Rectal smooth muscle tissue (tissue), 1 donor: ENCODE measurements around the gene GALNT18.
A peak's percentile ranks its signal among the peaks of the same experiment; 100 is the strongest.

Experiments used
- H3K27ac ChIP-seq: one replicate; pipeline ENCODE4 v1.7.0; 2013; ENCODE audit warnings: low read depth, low read length, inconsistent platforms
- H3K27me3 ChIP-seq: one replicate; pipeline ENCODE4 v1.7.0; 2013; ENCODE audit warnings: low read length; ENCODE audit not compliant: control insufficient read depth, insufficient read depth
- H3K36me3 ChIP-seq: one replicate; pipeline ENCODE4 v1.7.0; 2013; ENCODE audit warnings: low read length; ENCODE audit not compliant: control insufficient read depth, insufficient read depth
- H3K4me1 ChIP-seq: one replicate; pipeline ENCODE4 v1.7.0; 2013; ENCODE audit warnings: low read length; ENCODE audit not compliant: control insufficient read depth, insufficient read depth
- H3K4me3 ChIP-seq: one replicate; pipeline ENCODE4 v1.7.0; 2013; ENCODE audit warnings: low read length
- H3K9ac ChIP-seq: one replicate; pipeline ENCODE4 v1.7.0; 2013; ENCODE audit warnings: low read length

The GALNT18 gene

DNA sequence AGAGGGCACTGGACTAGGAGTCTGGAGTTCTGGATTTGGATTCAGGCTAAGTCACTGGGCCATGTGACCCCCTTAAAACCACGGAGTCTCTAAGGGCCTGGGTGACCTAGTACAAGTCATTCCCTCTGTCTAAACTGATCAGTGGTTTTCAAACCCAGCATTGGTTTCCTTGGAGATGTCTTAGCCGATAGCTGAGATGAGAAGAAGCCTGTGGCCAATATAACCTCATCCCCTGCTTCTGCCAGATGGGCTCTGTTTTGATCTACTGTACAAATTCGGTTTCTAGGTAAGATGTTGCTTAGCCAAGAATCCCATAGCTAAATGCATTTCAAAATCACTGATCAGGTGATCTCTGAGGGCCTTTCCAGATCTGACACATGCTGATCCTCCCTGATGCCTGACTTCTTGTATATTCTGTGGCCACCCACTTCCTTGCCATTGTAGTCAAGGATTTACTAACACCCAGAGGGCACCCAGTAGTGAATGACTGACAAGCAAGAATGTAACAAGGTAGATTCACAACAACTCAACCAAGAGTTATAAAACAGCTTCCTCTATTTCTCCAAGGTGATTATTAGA, 53.1 kb downstream of the GALNT18 start:
- no peaks in the 10 kb centered on the region for H3K27me3 ChIP-seq
- H3K36me3 ChIP-seq = no peaks in the 10 kb centered on the region
- no peak overlapping the region for H3K4me3 ChIP-seq
- H3K9ac ChIP-seq = no peak overlapping the region
- H3K4me1 ChIP-seq = peaks cover 37% of the 10 kb centered on the region
- peak overlapping the region; percentile 78 for H3K27ac ChIP-seq

DNA sequence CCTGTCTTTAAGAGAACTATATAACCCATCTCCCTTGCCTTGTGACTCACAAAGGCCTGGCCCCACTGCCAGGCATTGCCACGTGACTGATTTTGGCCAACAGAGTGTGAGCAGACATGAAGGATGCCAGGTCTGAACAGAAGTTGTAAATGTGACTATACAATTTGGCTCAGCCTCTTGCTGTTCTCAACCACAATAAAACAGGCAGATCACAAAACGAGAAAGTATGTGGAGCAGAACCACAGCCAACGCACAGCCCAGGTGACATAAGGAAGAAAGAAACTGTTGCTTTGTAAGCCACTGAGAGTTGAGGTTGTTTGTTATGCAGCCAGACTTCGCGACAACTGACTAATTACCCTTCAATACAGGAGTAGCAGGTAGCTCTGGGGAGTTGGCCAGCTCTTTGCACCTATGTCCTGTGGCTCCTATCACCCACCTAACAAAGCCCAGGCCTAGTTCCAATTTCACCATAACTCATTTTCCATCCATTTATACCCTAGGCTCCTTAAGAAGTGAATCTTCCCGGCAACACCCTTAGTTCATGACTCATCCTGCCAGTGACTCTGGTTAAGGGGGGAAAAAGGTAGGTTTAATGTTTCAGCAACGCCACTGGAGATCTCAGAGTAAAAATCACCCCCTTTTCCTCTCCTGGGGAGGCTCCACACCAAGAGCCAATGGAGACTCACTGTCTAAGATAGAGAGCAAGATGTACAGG, 53.7 kb downstream of the GALNT18 start:
- no peak overlapping the region for H3K4me3 ChIP-seq
- H3K27me3 ChIP-seq = no peaks in the 10 kb centered on the region
- peaks cover 42% of the 10 kb centered on the region for H3K4me1 ChIP-seq
- H3K36me3 ChIP-seq = no peaks in the 10 kb centered on the region
- no peak overlapping the region for H3K9ac ChIP-seq
- peak overlapping the region; percentile 78 for H3K27ac ChIP-seq

DNA sequence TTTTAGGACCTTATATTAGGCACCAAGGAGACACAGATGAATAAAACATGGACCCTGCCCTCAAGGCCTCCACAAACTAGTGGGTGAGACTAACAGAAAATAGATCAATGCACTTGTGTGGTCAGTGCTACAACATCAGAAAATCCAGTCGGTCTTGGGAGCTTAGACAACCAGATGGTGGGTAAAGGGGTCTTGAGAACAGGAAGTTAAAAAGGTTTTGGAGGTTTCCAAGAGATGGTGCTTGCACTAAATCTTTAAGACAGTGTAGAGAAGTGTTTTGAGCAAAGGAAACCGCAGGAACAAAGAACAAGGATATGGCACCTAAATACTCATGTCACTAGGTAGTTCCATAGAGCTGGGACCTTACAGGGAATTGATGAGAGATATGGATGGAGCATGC, 56.2 kb downstream of the GALNT18 start:
- no peak overlapping the region for H3K27ac ChIP-seq
- peaks cover 53% of the 10 kb centered on the region for H3K4me1 ChIP-seq
- H3K36me3 ChIP-seq = no peaks in the 10 kb centered on the region

DNA sequence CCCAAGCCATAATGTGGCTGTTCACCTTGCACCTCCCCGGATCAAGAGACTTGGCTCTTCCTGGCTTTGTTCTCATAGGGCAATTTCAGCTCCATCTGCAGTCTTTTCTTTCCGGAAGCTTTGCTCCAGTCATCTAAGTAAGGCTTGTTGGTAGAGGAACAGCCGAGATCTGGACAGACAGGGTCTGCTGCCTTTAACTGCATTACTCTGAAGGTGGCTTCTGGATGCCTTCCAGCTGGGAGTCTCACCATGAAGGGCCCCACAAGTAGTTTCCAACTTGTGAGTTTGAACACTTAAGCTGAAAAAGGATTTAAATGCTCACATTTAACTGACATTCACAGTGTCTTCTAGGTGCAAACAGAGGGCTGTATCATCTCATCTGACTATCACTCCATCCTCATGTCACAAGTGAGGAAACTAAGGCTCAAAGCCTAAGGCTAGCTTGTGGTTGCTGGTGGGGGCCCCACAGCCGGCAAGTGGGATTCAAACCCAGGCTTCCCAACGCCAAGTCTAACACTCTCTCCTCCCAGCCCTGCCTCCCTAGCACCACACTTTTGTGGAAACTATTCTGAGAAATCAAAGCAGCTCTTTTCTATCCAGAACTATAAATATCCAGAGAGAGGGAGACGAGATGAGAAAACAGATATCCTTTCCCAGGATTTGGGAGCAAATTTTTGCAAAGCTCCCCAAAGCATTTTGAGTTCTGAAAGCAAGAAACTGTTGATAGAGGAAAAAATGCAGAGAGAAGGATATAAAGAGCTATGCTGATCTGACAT, 58.4 kb downstream of the GALNT18 start:
- no peak overlapping the region for H3K4me3 ChIP-seq
- no peak overlapping the region for H3K9ac ChIP-seq
- no peaks in the 10 kb centered on the region for H3K27me3 ChIP-seq
- H3K4me1 ChIP-seq = peaks cover 38% of the 10 kb centered on the region
- peak overlapping the region; percentile 27 for H3K27ac ChIP-seq
- no peaks in the 10 kb centered on the region for H3K36me3 ChIP-seq

More for the DNA sequence above, 56.2 kb downstream of the GALNT18 start:
- no peak overlapping the region for H3K4me3 ChIP-seq
- no peaks in the 10 kb centered on the region for H3K27me3 ChIP-seq
- no peak overlapping the region for H3K9ac ChIP-seq

GRCh38 chr11:11561991-11562390, 59.8 kb downstream of the GALNT18 start:
- no peak overlapping the region for H3K4me3 ChIP-seq
- peaks cover 28% of the 10 kb centered on the region for H3K4me1 ChIP-seq
- no peaks in the 10 kb centered on the region for H3K27me3 ChIP-seq
- no peaks in the 10 kb centered on the region for H3K36me3 ChIP-seq
- no peak overlapping the region for H3K27ac ChIP-seq
- no peak overlapping the region for H3K9ac ChIP-seq

DNA sequence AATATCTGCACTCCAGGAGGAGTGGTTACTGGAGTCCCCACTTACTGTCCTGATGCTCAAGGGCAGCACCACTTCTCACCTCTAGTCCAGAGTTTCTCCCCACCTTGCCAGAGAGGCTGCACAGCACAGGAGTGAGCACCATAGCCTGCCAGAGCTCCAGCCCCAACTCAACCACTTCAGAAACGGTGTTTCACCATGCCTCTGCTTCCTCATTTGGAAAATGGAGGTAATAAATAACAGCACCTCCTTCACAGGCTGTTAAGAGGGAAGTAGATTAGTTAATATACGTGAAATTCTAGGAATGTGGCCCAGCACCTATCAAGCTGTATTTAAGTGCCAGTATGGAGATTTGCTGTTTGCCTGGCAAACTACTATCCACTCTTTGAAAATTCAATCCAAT, 63.0 kb downstream of the GALNT18 start:
- no peaks in the 10 kb centered on the region for H3K36me3 ChIP-seq
- no peaks in the 10 kb centered on the region for H3K27me3 ChIP-seq
- no peak overlapping the region for H3K9ac ChIP-seq
- no peak overlapping the region for H3K27ac ChIP-seq
- no peak overlapping the region for H3K4me3 ChIP-seq
- peaks cover 39% of the 10 kb centered on the region for H3K4me1 ChIP-seq

DNA sequence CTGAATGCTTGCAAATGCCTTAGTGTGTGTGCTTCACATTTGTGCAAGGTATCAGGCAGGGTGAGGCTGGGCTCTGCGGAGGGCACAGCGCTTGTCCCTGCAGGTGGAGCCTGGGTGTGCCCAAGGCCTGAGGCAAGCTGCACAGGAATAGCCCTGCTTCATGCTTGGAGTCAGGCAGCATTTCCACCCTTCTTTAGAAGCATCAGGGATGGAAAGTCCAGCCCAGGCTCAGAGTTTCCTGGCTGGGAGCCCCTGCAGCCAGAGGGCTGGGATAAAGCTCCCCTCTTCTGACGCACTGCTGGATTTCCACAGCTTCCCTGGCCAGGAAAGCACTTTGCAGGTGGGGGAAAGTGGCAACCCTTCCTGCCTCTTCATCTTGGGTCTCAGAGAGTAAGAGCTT, 63.4 kb downstream of the GALNT18 start:
- Histone ChIP-seq H3K4me1 (peaks cover 36% of the 10 kb centered on the region), H3K4me3 (no peak overlapping the region), H3K36me3 (no peaks in the 10 kb centered on the region), H3K27me3 (no peaks in the 10 kb centered on the region), H3K9ac (no peak overlapping the region), H3K27ac (no peak overlapping the region)

DNA sequence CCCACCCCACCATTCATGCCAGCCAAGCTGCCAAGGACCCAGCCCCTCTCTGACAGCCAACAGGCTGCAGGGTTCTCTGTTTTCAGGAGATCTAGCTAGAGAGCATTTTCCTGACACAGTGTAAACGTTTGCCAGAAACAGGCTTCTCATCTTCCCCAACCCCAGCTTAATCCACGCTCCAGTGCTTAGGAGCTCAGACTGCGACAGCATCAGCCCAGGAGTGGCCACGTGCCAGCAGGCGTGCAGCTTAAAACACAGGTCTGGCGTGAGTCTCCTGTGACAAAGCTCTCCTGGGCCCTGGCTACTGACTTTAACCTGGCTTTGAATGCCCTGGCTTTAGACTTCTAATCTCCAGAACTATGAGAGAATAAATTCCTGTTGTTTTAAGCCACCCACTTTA, 66.6 kb downstream of the GALNT18 start:
- H3K9ac ChIP-seq = no peak overlapping the region
- no peaks in the 10 kb centered on the region for H3K36me3 ChIP-seq
- H3K27ac ChIP-seq = peak overlapping the region; percentile 21
- H3K4me3 ChIP-seq = no peak overlapping the region
- peaks cover 21% of the 10 kb centered on the region for H3K4me1 ChIP-seq
- no peaks in the 10 kb centered on the region for H3K27me3 ChIP-seq

GRCh38 chr11:11553573-11553972, 68.2 kb downstream of the GALNT18 start:
- Histone ChIP-seq H3K4me1 (peaks cover 20% of the 10 kb centered on the region), H3K27me3 (no peaks in the 10 kb centered on the region), H3K27ac (no peak overlapping the region), H3K36me3 (no peaks in the 10 kb centered on the region), H3K4me3 (no peak overlapping the region), H3K9ac (no peak overlapping the region)

DNA sequence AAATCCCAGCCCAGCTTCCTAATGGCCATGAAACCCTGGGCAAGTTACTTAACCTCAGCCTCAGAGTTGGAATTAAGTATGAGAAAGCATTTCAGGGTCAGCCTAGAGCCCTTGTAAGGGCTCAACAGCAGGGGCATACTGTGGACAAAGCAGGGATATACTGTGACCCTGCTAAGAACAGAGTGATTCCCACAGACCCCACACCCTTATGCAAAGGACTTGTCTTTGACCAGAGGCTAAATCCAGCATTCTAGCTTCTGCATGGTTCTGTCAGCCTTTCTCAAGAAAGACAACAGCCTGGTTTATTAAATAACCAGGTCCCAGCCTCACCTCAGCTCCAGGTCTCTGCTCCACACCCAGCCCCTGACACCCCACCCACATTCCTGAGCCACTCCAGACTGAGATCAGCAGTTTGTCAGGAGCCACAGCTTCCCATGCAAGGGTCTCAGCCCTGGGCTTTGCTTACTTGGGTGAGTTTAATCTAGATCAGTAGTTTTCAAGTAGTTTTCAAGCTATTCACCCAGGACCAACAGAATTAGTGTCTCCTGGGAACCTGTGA, 69.2 kb downstream of the GALNT18 start:
- Histone ChIP-seq H3K4me1 (peaks cover 14% of the 10 kb centered on the region), H3K27ac (no peak overlapping the region), H3K36me3 (no peaks in the 10 kb centered on the region), H3K27me3 (no peaks in the 10 kb centered on the region), H3K4me3 (no peak overlapping the region), H3K9ac (no peak overlapping the region)

- Histone ChIP-seq H3K27ac (no peak overlapping the region), H3K9ac (no peak overlapping the region), H3K4me3 (no peak overlapping the region), H3K36me3 (no peaks in the 10 kb centered on the region), H3K4me1 (peaks cover 13% of the 10 kb centered on the region), H3K27me3 (no peaks in the 10 kb centered on the region)
These were observed 71.3 kb downstream of the GALNT18 start for GRCh38 chr11:11550534-11550933.
